H1 (cell line): ENCODE results near the gene PRICKLE1.

Experiments used
- CEBPB ChIP-seq: IDR thresholded peaks from 2 replicates; pipeline ENCODE4 v1.6.1; 2012; ENCODE audit warnings: low read depth, low read length
- CREB1 ChIP-seq: IDR thresholded peaks from 2 replicates; pipeline ENCODE4 v1.6.1; 2012; ENCODE audit warnings: inconsistent platforms
- CTCF ChIP-seq, 3 experiments: IDR thresholded peaks; 1 replicate in 2 of 3; 2 replicates in 1 of 3; pipeline versions ENCODE4 v1.5.1 to v1.6.1; 2011; ENCODE audit warnings: low read length in 3 of 3, mild to moderate bottlenecking in 3 of 3, inconsistent platforms in 2 of 3, low read depth in 1 of 3, moderate library complexity in 1 of 3; ENCODE audit not compliant: insufficient read depth in 1 of 3; ENCODE audit errors: control extremely low read depth in 1 of 3
- EGR1 ChIP-seq: IDR thresholded peaks from 2 replicates; pipeline ENCODE4 v1.6.1; 2011; ENCODE audit warnings: low read depth, low read length, borderline replicate concordance
- EZH2 ChIP-seq: fragments of 200-600 bp; sonication (generic); IDR thresholded peaks from 2 replicates; pipeline ENCODE4 v1.7.1; 2012; ENCODE audit warnings: low read depth, mild to moderate bottlenecking, moderate library complexity, low read length, inconsistent platforms; ENCODE audit not compliant: severe bottlenecking
- FOSL1 ChIP-seq: IDR thresholded peaks from 2 replicates; pipeline ENCODE4 v1.6.1; 2011; ENCODE audit warnings: mild to moderate bottlenecking, low read depth, low read length, moderate library complexity; ENCODE audit not compliant: insufficient read depth
- GABPA ChIP-seq: IDR thresholded peaks from 2 replicates; pipeline ENCODE4 v1.6.1; 2011; ENCODE audit warnings: mild to moderate bottlenecking, low read length, moderate library complexity, borderline replicate concordance; ENCODE audit not compliant: insufficient read depth
- POLR2A ChIP-seq, 2 experiments: IDR thresholded peaks; 1 replicate in 1 of 2; 2 replicates in 1 of 2; pipeline ENCODE4 v1.6.1; 2011; ENCODE audit warnings: low read depth in 2 of 2, low read length in 2 of 2, mild to moderate bottlenecking in 2 of 2; ENCODE audit errors: control extremely low read depth in 1 of 2
- SP1 ChIP-seq: IDR thresholded peaks from 2 replicates; pipeline ENCODE4 v1.6.1; 2011; ENCODE audit warnings: low read depth, low read length
- TAF1 ChIP-seq: IDR thresholded peaks from 2 replicates; pipeline ENCODE4 v1.6.1; 2011; ENCODE audit warnings: mild to moderate bottlenecking, low read depth, low read length
- TCF12 ChIP-seq: IDR thresholded peaks from 2 replicates; pipeline ENCODE4 v1.6.1; 2011; ENCODE audit warnings: low read depth, mild to moderate bottlenecking, low read length
- ZNF274 ChIP-seq: IDR thresholded peaks from 2 replicates; pipeline ENCODE4 v1.7.0; 2012; ENCODE audit warnings: low read length, borderline replicate concordance; ENCODE audit errors: extremely low read depth

- TF ChIP-seq CTCF (IDR thresholded peaks at IDR 0.05; ENCODE audit: control extremely low read depth in 1 of 3, insufficient read depth in 1 of 3, low read depth in 1 of 3, low read length in 3 of 3) (no peak), TAF1 (no peak), SP1 (no peak), CEBPB (no peak), POLR2A (IDR thresholded peaks at IDR 0.05; ENCODE audit: control extremely low read depth in 1 of 2, low read depth in 2 of 2, low read length in 2 of 2) (no peak), ZNF274 (no peak), EGR1 (no peak), CREB1 (no peak), TCF12 (no peak), GABPA (no peak), EZH2 (no peak), FOSL1 (no peak)
Measured at GRCh38 chr12:42498549-42499247, 90.8 kb downstream of the PRICKLE1 start.
